Fibroblast of skin of left biceps (primary cell): ENCODE measurements around the gene SLAMF8.

Source experiments
- DNase-seq, 2 experiments: peaks; one replicate each; pipeline ENCODE4 v3.0.0-alpha.2; 2013; ENCODE audit warnings: low read depth in 2 of 2

Gene SLAMF8

GRCh38 chr1:159847231-159847630 is 20.6 kb downstream of the SLAMF8 start:
- no peak for DNase-seq

- no peak for DNase-seq
Measured at GRCh38 chr1:159848326-159848725, 21.7 kb downstream of the SLAMF8 start.

- DNase-seq: no peak
Measured at GRCh38 chr1:159849626-159850366, 23.1 kb downstream of the SLAMF8 start.

GRCh38 chr1:159851407-159851806 is 24.7 kb downstream of the SLAMF8 start:
- DNase-seq: no peak

GRCh38 chr1:159853417-159854115 is 26.9 kb downstream of the SLAMF8 start:
- DNase-seq: no peak

GRCh38 chr1:159854116-159854692 is 27.5 kb downstream of the SLAMF8 start:
- DNase-seq: no peak

- DNase-seq: peak; percentile 44 to 54
Measured at GRCh38 chr1:159854693-159855192, 28.1 kb downstream of the SLAMF8 start.

GRCh38 chr1:159855709-159856108 is 29.0 kb downstream of the SLAMF8 start:
- no peak for DNase-seq

- DNase-seq: no peak
Measured at GRCh38 chr1:159856576-159856975, 29.9 kb downstream of the SLAMF8 start.

GRCh38 chr1:159857889-159858288 is 31.2 kb downstream of the SLAMF8 start:
- no peak for DNase-seq

GRCh38 chr1:159859767-159860322 is 33.2 kb downstream of the SLAMF8 start:
- DNase-seq: no peak

- no peak for DNase-seq
Measured at GRCh38 chr1:159860456-159860855, 33.8 kb downstream of the SLAMF8 start.

- no peak for DNase-seq
Measured at GRCh38 chr1:159861218-159861617, 34.5 kb downstream of the SLAMF8 start.

GRCh38 chr1:159862031-159862430 is 35.4 kb downstream of the SLAMF8 start:
- no peak for DNase-seq

- no peak for DNase-seq
Measured at GRCh38 chr1:159862557-159862956, 35.9 kb downstream of the SLAMF8 start, which contains the start of gene VSIG8. Gene VSIG8 (minus strand): TSS chr1:159862657. CDS start chr1:159862521, 136 bp downstream.

- no peak for DNase-seq
Measured at GRCh38 chr1:159864262-159864661, 37.6 kb downstream of the SLAMF8 start.

- DNase-seq: no peak
Measured at GRCh38 chr1:159866066-159866465, 39.4 kb downstream of the SLAMF8 start.

GRCh38 chr1:159866905-159867663 is 40.4 kb downstream of the SLAMF8 start:
- no peak for DNase-seq

- DNase-seq: no peak
Measured at GRCh38 chr1:159867664-159868026, 41.0 kb downstream of the SLAMF8 start.

- no peak for DNase-seq
Measured at GRCh38 chr1:159868766-159869165, 42.1 kb downstream of the SLAMF8 start.

GRCh38 chr1:159869173-159869572 is 42.5 kb downstream of the SLAMF8 start:
- DNase-seq: no peak

- no peak for DNase-seq
Measured at GRCh38 chr1:159869607-159870006, 42.9 kb downstream of the SLAMF8 start.
